G401.6 (cell line): ENCODE data around the gene AAR2.

Experiments used
- FAIRE-seq: peaks from 2 replicates; lab custom pipeline; 2012; peaks lifted over from hg19 to GRCh38; lab: Jason Lieb, UNC

Gene AAR2

DNA sequence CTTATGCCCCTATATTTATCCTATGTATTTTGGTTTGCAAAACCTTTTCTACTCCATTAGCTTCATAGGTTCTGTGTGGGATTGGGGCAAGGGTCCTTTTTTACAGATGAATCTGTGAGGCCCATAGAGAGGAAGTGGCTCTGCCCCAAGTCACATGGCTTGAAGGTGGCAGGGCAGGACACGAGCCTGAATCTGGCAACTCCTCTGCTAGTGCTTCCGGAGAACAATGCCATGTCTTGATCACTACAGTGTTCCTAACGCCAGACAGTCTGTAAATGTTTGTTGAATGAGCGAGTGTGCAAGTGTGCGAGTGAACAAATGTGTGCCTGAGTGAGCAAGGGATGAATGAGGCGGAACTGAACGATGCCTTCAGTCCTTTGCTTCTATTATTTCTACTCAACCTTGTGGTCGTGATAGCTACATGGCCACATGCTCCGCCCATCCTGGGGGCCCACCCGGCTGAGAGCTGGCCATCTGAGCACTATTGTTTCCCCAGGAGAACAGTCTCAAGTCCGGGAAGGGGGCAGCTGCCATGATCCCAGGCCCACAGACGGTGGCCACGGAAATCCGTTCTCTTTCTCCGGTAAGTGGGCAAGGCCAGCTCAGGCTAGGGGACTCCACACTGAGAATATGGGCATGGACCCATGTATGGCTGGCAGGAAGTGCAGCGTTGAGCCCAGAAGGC, 17.8 kb upstream of the AAR2 start:
- FAIRE-seq: no peak

DNA sequence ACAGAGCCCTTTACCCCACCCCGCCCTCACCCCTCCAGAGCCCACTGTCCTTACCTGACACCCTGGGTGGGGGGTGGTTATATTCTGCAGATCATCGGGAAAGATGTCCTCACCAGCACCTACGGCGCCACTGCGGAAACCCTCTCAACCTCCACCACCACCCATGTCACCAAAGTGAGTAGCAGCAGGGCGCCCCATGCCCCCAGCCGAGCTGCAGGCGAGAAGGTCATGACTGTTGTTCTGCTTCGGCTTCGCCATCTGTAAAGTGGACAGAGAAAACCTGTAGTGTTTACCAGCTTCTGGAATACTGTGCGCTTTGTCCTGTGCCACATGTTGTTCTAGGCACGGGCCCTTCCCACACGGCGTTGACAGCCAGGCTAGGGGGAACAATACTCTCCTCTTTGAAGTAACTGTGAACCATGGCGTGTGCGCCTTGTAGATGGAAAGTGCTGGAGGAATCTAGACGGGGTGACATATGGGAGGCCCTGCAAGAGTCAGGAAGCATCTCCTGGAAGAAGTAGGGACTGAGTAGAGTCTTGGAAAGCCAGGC, 16.5 kb upstream of the AAR2 start:
- no peak for FAIRE-seq

DNA sequence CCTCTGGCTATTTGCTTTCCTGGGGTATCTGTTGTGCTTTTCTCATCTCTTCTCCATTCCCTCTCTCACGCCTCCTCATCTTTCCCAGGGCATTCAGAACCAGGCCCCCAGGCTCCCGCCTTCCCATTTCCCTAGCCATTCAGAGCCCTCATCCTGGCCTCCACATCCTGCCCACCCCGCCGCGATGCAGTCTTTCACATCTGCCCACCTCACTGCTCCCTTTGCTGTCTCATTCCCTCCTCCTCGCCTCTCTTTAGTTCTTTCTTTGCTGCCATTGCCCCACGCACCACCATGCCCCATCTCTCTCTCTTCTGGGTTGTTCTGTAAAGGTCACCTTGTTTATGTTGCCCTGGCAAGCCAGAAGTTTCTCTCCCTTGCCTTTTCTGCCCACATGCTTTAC, 10.6 kb upstream of the AAR2 start:
- FAIRE-seq: no peak

DNA sequence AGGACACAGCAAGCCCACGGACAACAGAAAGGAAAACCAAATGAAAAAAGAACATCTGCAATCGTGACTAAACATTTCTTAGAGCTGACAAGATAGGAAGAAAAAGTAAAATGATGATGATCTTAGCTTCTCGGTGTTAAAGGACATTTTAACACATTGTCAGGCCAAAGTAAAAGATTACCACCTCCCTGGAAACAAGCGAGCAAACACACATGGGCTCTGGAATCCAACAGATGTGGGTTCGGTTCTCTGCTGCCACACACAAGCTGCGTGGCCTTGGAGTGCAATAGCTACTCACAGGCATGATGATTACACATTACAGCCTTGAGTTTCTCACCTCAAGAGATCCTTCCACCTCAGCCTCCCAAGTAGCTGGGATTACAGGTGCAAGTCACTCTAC, 7.5 kb upstream of the AAR2 start:
- no peak for FAIRE-seq

DNA sequence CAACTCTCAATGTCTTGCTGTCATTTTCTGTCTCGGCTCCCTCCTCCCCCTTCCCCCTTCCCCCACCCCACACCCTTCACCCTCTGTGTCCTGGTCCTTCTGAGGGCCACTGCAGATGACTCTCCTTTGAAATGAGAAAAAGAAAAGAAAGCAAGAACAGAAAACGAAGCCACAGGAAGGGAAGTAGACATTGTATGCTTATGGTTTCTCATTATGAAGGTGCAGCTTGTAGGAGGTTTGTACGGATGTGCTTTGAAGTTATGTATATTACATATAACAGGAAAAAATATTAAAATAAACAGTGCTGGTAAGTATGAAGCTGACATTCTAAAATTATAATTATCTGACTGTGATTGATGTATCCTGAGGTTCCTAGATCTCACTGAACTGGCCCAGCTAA, 6.3 kb upstream of the AAR2 start:
- no peak for FAIRE-seq

DNA sequence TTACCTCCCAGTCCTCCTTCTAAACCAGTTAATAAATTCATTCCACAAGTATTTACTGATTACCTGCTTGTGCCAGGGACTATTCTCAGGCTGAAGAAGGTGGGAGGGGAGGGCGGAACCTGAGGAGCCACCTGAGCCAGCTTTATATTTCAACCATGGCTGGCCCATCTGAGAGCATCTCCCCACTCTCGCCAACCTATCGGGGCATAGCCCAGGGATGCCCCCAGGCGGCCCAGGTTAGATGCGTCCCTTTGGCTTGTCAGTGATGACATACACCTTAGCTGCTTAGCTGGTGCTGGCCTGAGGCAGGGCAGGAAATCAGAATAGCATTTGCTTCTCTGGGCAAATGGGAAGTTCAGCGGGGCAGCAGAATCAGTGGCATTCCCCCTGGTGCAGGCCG, 4.9 kb upstream of the AAR2 start:
- FAIRE-seq: no peak

DNA sequence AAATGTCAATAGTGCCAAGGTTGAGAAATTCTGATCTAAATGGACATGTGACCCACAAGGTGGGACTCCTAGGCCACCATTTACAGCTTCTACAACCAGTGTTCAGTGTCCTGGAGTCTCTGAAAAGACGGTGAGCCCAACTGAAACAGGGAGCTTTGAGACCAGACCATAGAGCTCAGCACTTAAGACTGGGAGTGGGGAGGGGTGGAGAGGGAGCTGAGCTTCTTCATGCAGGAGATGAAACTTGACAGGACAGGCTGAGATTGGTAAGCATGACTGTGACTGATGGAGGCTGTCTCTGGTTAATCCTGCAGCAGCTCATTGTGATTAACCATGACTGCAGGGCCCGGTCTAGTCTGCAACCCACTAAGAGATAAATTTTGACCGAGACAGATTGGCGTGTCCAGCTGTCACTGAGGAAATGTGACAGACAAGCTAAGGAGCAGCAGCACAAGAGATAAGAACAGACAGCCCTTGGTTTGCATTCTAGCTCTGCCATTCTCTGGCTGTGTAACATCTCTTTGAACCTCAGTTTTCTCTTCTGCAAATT, 1.4 kb upstream of the AAR2 start:
- FAIRE-seq: no peak

DNA sequence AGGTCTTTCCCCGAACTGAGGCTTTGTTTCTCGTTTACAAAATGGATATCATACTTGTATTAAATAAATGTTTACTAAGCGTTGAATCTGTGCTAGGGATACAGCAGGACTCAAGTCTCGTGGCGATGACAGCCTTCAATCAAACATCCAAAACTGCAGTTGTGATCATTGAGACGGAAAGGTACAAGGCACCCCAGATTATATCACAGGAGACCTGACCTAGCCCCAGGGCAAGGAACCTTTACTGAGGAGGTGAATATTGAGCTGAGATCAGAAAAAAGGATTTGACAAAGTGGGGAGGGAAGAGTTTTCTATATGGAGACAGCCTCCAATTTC, 476 bp downstream of the AAR2 start:
- no peak for FAIRE-seq

DNA sequence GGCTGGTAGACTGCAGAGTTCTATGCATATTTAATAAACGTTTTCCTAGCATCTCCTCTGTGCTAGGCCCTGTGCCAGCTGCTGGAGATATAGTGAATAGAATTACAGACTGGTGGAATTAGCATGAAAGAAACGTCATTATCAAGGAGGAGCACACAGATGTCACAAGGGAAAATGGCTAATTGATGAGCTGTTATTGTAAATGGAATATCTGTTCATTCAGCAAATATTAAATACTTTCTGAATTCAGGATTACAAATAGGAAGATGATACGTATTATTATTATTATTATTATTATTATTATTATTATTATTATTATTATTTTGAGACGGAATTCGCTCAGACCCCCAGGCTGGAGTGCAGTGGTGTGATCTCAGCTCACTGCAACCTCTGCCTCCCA, 1.2 kb downstream of the AAR2 start:
- FAIRE-seq: no peak

DNA sequence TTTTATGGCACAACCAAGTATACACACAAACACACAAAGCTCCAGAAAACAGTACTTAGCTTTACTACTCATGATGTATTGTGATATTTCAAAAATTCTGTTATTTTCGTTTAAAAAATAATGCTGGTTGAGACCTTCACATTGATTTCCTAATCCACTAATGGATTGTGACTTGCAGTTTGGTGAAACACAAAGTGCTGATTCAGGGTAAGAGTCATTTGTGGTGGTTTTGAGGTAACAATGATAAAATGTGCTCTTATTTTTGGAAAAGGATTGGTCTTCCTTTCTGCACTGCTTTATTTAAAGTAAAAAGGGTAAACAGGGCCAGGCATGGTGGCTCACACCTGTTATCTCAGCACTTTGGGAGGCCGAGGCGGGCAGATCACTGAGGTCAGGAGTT, 1.9 kb downstream of the AAR2 start:
- FAIRE-seq: no peak

DNA sequence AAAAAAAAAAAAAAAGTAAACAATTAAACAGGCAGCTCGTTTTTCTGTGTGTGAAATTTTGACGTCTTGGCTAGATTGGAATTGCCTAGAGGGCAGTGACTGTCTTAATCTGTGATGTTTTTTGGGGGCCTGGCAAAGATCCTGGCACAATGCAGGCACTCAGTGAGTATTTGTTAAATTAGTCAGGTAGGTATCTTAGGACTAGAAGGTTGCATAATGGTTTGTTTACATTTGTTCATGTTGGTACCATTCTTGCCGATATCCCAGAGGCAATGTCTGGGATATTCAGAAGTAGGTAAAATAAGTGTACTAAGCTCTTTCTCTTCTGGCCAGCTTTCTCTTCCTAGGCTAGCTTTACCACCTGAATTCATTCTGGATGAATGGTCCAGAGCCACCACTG, 2.5 kb downstream of the AAR2 start:
- no peak for FAIRE-seq

DNA sequence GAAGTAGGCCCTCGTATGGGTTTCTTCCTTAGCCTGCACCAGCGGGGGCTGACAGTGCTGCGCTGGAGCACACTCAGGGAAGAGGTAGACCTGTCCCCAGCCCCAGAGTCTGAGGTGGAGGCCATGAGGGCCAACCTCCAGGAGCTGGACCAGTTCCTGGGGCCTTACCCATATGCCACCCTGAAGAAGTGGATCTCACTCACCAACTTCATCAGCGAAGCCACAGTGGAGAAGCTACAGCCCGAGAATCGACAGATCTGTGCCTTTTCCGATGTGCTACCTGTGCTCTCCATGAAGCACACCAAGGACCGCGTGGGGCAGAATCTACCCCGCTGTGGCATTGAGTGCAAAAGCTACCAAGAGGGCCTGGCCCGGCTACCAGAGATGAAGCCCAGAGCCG, 3.8 kb downstream of the AAR2 start:
- no peak for FAIRE-seq

DNA sequence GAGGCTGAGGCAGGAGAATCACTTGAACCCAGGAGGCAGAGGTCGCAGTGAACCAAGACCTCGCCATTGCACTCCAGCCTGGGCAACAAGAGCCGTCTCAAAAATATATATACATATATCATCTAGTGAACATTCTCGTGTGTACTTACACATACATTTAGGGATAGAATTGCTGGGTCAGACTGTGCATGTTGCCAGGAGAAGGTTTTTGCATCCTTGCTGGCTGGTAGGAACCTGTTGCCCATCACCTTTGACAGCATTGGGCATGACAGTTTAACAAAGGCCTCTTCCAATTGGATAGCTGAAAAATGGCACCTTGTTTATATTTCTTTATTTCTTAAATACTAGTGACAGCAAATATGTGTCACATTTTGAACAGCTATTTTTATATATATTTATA, 5.4 kb downstream of the AAR2 start:
- FAIRE-seq: no peak

DNA sequence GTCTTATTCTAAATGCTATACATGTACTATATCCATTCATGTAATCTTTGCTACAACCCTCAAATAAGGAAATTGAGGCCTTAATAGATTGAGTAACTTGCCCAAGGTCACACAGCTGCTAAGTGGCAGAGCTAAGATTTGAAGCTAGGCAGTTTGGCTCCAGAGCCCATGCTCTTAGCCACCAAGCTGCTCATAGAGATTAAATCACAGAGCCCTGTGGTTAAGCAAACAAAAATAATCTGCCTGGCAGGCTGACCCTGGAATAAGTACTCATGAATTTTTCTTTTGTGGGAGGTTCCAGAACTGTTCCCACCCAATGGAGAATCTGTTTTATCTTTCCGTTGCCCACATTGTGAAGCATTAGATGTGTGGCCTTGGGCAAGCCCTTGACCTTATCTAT, 7.4 kb downstream of the AAR2 start:
- no peak for FAIRE-seq

DNA sequence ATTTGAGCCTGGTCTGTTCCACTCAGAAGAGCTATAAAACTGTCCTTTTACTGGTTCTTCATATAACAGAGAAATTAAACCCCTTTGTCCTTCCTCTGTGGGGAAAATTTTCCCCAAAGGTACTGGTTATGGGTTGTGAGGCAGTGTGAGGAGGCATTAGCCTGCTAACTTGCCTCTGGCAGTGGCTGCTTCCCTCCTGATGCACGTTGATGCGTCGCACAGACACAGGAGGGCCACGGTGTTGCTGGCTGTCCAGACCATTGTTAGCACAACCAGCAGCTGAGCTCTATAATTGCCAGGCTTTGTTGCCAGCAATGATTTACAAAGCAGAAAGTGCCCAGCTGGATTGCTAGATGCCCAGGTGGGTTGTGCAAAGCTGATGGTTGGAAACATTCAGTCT, 10.1 kb downstream of the AAR2 start:
- FAIRE-seq: no peak

DNA sequence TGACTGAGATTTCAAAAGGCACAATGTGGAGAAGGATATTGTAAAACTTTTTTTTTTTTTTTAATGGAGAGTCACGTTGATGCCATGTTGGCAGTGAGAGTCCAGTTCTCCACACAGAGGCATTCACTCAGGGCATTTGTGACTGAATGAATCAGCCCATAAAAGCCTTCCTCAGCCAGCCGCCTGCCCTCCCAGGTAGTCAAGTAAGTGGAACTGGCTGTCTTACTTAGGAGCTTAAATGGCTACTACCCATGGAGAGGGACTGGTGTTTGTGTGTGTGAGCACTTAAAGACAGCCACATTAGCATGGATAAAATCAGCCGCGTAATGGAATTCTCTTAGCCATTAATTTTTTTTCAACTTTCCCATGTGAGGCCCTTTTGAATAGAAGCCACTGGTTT, 12.6 kb downstream of the AAR2 start:
- FAIRE-seq: no peak

DNA sequence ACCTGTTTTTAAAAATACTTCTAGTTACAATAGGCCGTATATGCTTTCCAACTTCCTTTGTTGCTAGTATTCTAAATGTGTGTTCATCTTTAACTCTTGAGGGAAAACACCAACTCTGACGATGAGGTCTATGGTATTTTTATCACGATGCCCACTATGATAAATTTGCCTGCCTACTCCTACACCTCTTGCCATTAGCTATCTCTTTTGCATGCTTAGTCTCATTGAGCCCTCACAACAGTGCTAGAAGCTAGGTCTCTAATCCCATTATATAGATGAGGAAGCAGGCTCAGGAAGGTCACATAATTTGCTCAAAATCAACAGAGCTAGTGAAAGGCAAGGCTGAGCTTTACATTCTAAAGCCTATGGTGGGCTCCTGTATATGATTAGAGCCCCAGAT, 13.2 kb downstream of the AAR2 start:
- no peak for FAIRE-seq

DNA sequence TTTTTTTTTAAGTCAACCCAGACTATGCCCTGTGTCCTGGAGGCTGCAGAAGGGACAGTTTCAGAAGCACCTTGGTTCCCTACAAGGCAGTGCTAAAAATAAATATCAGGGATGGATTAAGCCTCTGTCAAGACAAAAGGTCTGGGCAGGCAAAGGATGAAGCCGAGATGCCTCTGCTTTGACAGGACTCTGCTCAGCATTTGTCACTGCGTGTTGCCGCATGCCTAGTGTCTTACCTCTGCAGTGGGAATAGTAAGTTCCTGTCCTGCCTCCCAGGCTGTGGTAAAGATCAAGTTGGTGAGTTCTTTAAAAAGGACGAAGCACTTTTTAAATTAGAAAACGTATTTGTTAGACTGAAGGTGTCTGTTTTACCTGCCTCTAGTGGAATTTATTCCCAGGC, 15.1 kb downstream of the AAR2 start:
- FAIRE-seq: no peak

DNA sequence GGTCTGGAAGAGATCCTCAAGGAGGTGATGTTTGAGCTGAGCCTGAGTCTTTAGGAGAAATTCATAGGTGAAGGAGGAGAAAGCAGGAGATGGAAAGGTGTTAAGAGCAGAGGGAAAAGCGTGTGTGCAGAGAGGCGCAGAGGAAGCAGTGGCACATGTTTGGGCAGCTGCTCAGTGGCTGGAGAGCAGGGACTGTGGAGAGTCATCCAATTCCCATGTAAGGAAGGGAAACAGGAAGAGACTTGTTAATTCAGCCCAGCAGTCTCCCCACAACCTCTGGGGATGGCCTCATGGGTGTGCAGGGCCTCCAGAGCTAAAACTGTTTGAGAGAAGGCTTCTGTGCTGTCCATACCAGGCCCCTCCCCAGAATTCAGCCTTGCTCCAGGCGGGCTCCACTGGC, 16.2 kb downstream of the AAR2 start:
- no peak for FAIRE-seq

DNA sequence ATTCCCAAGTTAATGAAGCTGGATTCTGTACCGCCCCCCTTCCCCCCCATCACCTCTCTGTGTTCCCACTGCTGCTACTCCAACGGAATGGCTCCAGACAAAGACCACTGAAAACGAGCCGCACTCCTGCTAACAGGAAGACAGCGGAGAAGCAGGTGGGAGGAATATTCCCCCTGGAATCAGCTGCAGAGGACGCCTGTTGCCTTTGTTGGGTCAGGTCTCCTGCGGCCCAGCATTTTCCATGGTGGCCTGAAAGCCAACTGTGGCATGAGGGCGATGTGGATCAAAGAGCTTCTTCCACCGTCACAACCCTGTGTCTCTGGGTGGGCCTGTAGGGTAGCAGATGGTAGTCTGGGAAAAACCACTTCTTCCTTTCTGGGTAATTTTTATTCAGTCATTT, 16.8 kb downstream of the AAR2 start:
- no peak for FAIRE-seq

DNA sequence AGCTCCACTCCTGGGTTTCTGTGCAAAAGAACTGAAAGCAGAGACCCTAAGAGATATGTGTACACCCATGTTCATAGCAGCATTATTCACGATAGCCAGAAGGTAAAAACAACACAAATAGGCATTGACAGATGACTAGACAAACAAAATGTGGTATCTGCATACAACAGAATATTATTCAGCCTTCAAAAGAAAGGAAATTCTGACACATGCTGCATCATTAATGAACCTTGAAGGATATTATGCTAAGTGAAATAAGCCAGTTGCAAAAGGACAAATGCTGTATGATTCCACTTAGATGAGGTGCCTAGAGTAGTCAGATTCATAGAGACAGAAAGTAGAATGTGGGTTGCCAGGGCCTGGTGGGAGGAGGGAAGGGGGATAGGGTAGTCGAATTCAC, 17.8 kb downstream of the AAR2 start:
- no peak for FAIRE-seq

DNA sequence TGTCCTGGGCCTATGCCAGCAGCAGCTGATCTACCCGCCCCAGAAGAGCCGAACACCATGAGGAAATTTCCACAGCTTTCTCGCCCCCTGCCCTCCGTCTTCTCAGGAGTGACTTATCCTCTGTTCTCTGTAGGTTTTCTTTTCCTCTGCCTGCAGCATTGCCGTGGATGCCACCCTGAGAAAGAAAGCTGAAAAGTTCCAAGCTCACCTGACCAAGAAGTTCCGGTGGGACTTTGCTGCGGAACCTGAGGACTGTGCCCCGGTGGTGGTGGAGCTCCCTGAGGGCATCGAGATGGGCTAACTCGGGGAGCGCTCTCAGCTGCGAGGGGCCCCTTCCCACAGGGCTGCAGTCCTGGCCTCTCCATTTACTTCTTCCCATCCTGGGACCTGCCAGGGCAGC, 19.2 kb downstream of the AAR2 start:
- FAIRE-seq: no peak

DNA sequence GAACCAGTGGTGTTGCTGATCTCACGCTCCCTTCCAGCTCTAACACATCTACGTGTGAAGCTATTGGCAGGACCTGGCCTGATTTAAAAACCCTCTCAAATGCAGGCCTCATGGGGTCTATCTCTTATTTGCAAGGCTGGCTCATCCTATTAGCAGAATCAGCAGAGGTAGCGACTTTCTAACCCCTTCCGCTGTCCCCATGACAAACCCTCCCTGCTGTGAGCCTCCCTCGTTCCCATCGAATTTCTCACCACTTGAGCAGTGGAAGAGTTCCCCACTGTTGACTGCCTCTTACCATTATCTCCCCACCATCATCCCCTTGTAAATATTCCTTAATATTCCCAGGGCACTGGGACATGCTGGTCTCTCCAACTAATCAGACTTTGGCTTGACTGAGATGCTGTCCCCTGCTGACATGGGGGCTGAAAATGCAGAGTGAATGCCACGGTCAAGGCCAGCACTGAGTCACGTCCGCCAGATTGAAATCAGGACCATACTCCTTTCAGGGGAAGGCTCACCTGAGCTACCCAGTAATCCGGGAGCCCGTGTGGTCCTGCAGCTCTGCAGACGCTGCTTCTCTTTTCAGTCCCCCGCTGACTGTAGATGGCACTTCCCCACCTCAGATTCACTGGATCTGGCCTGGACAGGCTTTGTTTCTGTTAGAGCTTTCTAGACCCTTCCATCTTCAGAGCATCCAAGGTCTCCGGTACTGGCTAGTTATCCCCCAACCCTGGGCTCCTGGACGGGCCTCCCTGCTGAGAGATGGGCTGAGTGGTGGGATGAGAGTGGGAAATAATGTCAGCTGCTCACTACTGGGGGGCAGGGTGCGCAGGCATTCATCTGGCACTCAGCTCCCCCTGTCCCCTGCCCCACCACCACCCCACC, 23.1 kb downstream of the AAR2 start:
- FAIRE-seq: no peak

DNA sequence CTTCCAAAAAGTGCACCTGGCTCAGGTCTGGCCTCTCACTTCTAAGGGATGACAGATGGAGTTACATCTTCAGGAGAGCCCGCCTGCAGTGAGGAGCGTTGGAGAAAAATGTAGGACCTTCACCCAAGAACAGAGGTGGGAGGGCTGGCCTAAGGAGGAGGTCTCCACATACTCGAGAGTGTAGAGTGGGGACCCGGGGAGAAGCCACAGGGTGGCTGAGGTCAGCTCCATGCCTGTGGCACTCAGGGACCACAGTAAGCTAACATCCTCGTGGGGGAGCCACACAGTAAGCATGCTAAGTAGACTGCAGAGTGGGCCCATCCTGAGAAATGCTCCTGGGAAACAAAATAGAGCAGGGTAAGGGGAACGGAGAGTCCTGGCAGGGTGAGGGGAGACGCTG, 24.0 kb downstream of the AAR2 start:
- FAIRE-seq: no peak
